Forelimb muscle (tissue), 1 donor: Measurements from ENCODE around the gene HEATR5B. TPM values are rescaled to one million over a fixed set of nuclear protein-coding genes. Genes with fewer than 3 reads are reported as not detected.
"Not testable (repeated sequence)": the region's sequence is repeated elsewhere in the genome, so short reads cannot be mapped to it uniquely, and the experiment has no call there.

Experiments
- DNase-seq: peaks from one replicate; pipeline ENCODE4 v3.0.0-alpha.2; 2013; ENCODE audit warnings: low read depth
- polyA plus RNA-seq: library from polyadenylated mRNA; unstranded; fragments of 120-200 nt; gene quantifications from one replicate; pipeline ENCODE4 v1.2.1, GENCODE V29; 2013; ENCODE audit not compliant: insufficient read length

Gene HEATR5B
- polyA plus RNA-seq, 1 donor = 13.1 TPM

- no peak for DNase-seq
Observed at GRCh38 chr2:37061776-37062175, 22.4 kb downstream of the HEATR5B start.

DNA sequence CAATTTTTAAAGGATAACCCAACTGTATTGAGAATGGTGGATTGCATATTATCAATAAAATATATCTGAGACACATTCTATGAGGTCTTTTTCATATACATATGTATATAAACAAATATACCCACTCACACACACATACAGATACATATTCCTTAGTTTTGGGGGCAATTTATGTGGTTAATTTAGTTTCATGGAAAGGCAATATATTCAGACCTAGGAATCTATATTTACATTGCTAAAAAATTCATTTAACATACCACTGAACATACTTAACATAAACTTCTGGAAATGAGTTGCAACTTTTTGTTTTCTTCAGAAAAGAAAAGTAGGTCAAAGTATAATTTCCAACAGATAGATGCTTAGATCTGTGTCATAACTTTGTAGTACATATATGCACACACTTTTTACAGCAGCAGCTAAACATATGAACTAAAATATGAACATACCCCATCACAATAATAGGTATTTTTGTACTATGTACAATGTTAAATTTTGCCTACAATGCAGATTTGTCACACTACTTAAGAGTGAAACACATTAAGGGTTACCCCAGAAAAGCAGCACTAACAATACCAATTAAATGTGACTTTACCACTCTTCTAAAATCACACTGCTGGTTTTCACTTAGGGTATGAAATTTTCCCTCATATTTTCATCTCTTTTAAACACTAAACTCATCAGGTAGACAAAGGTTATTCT, 23.0 kb downstream of the HEATR5B start:
- no peak for DNase-seq

- DNase-seq = no peak
Observed at GRCh38 chr2:37060446-37060845, 23.7 kb downstream of the HEATR5B start.

GRCh38 chr2:37059841-37060240, 24.3 kb downstream of the HEATR5B start:
- DNase-seq = no peak

DNA sequence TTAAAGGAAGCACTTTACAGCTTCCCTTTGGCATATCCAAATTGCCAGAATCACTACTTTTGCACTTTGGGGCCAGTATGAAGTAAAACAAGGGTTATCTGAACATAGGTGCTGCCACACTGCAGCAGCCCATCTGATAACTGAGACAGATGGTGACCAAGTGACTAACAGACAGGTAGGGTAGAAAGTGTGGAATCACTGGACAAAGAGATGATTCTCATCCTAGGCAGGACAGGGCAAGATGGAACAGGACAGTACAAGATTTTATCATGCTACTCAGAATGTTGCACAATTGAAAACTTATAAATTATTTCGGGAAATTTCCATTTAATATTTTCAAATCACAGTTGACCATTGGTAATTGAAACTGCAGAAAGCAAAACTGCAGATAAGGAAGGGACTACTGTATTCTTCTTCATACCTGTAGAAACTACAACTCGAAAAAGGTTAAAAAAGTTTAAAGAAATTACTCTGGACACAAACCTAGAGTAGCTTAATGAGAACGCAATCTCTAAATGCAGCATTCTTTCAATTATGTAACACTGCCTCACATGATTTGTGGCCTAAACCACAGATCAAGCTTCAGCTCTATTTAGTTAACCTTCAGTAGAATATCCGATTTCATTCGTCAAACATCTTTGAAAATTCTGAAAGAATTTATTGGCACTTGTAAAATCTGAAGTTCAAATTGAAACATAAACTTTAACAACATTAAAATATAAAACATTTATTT, 31.4 kb downstream of the HEATR5B start:
- DNase-seq = no peak

DNA sequence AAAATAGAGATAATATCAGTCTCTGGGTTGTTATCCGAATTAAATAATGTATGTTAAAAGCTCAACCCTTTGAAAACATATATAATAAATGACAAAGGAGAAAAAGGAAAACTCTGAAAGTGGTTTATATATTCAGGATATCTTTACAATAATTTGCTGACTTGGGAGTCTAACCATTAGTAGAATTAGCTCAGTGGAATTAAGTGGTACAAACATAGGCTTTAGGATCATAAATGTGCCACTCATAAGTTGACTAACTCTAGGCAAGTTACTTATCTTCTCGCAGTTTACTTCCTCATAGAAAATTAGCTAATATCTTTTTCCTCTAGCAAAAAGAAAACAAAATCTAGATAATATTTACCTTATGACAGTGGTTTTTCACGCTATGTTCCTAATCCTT, 44.6 kb downstream of the HEATR5B start:
- DNase-seq = no peak

- DNase-seq = no peak
Observed at GRCh38 chr2:37037771-37038170, 46.4 kb downstream of the HEATR5B start.

DNA sequence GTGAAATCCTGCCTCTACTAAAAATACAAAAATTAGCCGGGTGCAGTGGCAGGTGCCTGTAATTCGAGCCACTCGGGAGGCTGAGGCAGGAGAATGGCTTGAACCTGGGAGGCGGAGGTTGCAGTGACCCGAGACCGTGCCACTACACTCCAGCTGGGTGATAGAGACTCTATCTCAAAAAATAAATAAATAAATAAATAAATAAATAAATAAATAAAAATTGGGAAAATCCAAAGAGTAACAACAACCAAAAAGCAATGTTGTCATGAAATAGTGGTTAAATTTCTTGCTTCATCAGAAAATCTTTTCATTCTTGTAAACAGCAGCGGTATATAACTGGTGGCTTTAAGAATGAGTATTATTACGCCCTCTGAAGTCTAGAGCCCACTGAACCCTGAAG, 54.4 kb downstream of the HEATR5B start:
- DNase-seq = no peak

DNA sequence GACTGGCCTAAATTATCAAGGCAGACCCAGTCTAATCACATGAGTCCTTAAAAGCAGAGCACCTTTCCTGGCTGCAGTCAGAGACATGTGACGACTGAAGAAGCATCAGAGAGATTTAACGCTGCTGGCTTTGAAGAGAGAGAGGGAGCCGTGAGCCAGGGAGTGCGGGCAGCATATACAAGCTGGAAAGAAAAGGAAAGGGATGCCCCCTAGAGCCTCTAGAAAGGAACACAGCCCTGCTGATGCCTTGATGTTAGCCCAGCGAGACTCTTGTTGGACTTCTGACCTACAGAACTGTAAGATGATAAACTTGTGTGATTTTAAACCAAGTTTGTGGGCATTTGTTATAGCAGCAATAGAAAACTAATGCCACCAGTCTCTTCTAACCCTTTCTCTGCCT, 58.1 kb downstream of the HEATR5B start:
- DNase-seq = no peak

DNA sequence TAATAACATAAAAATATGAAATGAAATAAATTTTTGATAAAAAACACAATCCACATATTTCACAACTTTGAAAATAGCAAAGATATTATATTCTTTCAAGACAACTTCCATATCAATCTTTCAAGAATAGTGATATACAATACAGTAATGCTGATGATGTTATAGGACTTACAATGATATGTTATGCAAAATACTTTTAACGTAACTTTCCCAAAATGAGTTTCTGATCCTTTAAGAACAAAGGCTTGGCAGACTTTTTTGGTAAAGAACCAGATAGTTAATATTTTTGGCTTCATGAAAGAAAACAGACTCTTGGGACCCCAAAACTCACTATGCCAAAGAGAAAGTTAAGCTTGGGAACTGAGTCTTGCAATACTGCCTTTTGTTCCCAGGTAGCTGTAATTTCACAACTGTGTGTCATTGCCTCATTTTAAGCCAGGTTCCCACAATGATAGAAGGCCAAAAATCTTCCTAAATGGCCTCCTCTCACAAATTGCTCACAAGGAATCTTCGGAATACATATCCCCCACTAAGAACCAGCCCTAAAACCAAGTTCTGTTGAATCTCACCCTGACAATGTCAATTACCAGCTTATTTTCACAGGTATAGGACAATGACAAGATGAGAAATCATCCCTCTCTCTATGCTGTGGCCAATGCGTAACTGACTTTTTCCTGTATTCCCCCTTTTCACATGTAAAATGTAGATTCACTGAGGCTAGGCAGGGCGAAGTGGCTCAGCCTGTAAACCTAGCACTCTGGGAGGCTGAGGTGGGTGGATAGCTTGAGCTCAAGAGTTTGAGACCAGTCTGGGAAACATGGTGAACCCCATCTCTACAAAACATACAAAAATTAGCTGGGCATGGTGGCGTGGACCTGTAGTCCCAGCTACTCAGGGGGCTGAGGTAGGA, 63.0 kb downstream of the HEATR5B start:
- no peak for DNase-seq

DNA sequence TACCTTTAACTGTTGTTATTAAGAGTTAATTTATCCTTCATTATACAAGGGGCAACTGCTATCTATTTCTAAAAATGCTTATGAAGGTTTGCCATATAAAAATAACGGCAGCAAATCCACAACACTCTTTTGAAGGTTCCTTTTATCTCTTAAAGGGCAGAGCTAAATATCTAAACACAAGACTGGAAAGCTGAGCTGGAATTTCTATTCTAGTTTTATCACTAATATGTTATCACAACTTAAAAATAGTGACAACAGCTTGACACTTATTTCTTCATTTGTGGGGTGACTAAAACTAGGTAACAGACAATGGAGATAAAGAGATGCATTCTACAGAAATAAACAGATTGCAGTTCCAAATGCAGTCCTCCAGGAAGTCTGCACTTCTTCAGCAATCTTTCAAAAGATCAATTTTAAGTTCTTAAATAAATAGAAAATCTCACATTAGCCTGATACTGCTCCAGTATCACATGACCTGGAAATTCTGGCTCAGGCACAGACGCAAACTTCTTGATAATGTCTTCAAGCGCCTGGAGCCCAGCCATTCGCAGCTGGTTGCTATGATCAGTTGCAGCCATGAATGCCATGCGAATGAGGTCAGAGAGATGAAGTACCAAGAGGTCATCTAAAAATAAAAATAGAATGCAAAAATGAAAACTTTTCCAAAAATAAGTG, 63.8 kb downstream of the HEATR5B start:
- DNase-seq = peak; percentile 34

DNA sequence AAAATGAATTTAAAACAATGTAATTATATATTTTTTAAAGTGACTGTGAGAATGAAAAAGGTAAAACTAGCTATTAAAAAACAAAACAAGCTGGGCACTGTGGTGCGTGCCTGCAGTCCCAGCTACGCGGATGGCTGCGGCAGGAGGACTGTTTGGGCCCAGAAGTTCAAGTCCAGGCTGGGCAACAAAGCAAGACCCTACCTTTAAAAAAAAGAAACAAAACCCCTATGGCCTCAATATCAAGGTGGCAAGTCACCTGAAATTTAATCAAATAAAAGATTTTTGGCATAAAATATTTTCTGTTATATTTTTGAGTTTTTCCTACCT, 70.9 kb downstream of the HEATR5B start:
- no peak for DNase-seq

- DNase-seq = no peak
Observed at GRCh38 chr2:37011130-37011529, 73.0 kb downstream of the HEATR5B start.

GRCh38 chr2:37005118-37005868, 78.9 kb downstream of the HEATR5B start:
- DNase-seq = no peak

DNA sequence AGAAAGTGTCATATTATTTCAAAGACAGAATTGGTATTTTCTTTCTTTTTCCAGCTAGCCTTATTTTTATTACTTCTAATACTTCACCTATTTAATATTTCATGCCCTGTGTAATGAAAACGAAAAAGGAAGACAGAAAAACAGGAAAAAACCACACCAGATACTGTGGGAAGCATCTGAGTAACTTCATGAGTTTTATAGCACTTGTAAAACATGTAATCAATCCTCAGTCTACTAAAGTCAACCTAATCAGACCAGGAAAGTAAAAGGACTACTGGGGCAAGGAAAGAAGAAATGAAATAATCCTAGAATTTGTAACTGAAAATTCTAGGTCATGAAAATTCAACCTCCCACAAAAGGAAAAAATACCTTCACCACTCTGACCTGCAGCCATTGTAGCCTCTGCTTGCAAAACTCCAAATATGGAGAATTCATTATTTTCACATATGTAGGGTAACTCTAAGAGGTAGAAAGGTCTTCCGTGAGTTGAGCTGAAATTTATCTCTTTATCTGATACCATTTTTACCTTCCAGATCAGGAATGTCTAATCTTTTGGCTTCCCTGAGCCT, 83.1 kb downstream of the HEATR5B start:
- no peak for DNase-seq

GRCh38 chr2:37000318-37000717, 83.9 kb downstream of the HEATR5B start:
- no peak for DNase-seq

GRCh38 chr2:36999416-36999815, 84.8 kb downstream of the HEATR5B start:
- DNase-seq = not testable (repeated sequence)

- DNase-seq = no peak
Observed at GRCh38 chr2:36993841-36994620, 90.1 kb downstream of the HEATR5B start.

- no peak for DNase-seq
Observed at GRCh38 chr2:36988008-36988407, 96.2 kb downstream of the HEATR5B start.

- DNase-seq = no peak
Observed at GRCh38 chr2:36982467-36982866, 101.7 kb downstream of the HEATR5B start.
